HL-60 (cell line): ENCODE results near the gene NLGN3.
A peak's percentile ranks its signal among the peaks of the same experiment; 100 is the strongest.

ENCODE experiments used
- DNase-seq, 2 experiments: peaks; one replicate each; pipeline ENCODE4 v3.0.0-alpha.2; 2010 to 2020; ENCODE audit warnings: low read depth in 1 of 2, low spot score in 1 of 2
- H3K27ac ChIP-seq: fragments of 250-450 bp; sonication (Bioruptor Pico); replicated peaks from 2 replicates; pipeline ENCODE4 v1.5.1; 2020; ENCODE audit warnings: mild to moderate bottlenecking, moderate library complexity
- H3K27me3 ChIP-seq: fragments of 250-450 bp; sonication (Bioruptor Pico); 2 replicates; pipeline ENCODE4 v1.5.1; 2021; ENCODE audit warnings: mild to moderate bottlenecking, moderate library complexity; ENCODE audit not compliant: insufficient read depth, poor library complexity, severe bottlenecking
- H3K4me3 ChIP-seq: replicated peaks from 2 replicates; pipeline ENCODE4 v1.5.1; 2011; ENCODE audit warnings: mild to moderate bottlenecking, control low read depth, low read length; ENCODE audit not compliant: insufficient read depth
- GABPA ChIP-seq: IDR thresholded peaks from 2 replicates; pipeline ENCODE4 v1.6.1; 2012; ENCODE audit warnings: low read depth
- POLR2AphosphoS5 ChIP-seq: IDR thresholded peaks from 2 replicates; pipeline ENCODE4 v1.6.1; 2012; ENCODE audit warnings: low read depth
- SPI1 ChIP-seq: IDR thresholded peaks from 2 replicates; pipeline ENCODE4 v1.6.1; 2012; ENCODE audit warnings: low read depth, mild to moderate bottlenecking, borderline replicate concordance
- TF ChIP-seq, protein P1 (sequence below): IDR thresholded peaks from 2 replicates; pipeline ENCODE4 v1.6.1; 2012; ENCODE audit warnings: low read depth; ENCODE audit not compliant: insufficient replicate concordance
- TF ChIP-seq, protein P2 (sequence below): IDR thresholded peaks from one replicate; pipeline ENCODE4 v1.5.1; 2011; ENCODE audit warnings: low read length, control low read depth, inconsistent platforms; ENCODE audit not compliant: insufficient read depth

The NLGN3 gene

DNA sequence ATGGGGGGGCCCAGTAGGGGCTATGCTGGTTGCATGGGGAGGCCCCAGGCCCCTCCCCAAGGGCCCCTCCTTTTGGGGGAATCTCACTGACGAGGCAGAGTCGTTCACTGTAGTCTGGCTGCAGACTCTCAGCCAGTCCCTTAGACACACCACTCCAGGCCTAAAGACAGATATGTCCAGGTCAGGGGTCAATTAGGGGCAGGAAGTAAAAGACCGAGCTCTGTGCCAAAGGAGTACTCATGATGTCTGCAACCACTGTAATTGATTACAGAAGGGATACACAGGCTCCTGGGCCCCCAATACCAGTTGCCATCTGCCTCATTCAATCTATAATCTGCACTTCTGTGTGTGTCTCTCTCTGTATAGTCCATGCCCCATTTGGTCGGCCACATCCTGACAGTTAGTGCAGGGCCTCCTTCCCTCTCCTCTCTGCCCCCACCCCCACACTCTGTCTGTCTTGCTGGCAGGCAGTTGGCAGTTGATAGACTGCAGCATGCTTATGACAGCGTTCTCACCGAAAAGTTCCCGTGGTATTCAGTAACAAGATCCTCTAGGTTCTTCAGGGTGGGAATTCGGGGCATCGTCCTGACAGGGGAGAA, 36.8 kb upstream of the NLGN3 start:
- no peak for TF ChIP-seq GABPA
- TF ChIP-seq POLR2AphosphoS5, result peak; percentile 71
- TF ChIP-seq, protein P1, sequence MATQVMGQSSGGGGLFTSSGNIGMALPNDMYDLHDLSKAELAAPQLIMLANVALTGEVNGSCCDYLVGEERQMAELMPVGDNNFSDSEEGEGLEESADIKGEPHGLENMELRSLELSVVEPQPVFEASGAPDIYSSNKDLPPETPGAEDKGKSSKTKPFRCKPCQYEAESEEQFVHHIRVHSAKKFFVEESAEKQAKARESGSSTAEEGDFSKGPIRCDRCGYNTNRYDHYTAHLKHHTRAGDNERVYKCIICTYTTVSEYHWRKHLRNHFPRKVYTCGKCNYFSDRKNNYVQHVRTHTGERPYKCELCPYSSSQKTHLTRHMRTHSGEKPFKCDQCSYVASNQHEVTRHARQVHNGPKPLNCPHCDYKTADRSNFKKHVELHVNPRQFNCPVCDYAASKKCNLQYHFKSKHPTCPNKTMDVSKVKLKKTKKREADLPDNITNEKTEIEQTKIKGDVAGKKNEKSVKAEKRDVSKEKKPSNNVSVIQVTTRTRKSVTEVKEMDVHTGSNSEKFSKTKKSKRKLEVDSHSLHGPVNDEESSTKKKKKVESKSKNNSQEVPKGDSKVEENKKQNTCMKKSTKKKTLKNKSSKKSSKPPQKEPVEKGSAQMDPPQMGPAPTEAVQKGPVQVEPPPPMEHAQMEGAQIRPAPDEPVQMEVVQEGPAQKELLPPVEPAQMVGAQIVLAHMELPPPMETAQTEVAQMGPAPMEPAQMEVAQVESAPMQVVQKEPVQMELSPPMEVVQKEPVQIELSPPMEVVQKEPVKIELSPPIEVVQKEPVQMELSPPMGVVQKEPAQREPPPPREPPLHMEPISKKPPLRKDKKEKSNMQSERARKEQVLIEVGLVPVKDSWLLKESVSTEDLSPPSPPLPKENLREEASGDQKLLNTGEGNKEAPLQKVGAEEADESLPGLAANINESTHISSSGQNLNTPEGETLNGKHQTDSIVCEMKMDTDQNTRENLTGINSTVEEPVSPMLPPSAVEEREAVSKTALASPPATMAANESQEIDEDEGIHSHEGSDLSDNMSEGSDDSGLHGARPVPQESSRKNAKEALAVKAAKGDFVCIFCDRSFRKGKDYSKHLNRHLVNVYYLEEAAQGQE, result no peak
- TF ChIP-seq SPI1, result no peak
- TF ChIP-seq, protein P2, sequence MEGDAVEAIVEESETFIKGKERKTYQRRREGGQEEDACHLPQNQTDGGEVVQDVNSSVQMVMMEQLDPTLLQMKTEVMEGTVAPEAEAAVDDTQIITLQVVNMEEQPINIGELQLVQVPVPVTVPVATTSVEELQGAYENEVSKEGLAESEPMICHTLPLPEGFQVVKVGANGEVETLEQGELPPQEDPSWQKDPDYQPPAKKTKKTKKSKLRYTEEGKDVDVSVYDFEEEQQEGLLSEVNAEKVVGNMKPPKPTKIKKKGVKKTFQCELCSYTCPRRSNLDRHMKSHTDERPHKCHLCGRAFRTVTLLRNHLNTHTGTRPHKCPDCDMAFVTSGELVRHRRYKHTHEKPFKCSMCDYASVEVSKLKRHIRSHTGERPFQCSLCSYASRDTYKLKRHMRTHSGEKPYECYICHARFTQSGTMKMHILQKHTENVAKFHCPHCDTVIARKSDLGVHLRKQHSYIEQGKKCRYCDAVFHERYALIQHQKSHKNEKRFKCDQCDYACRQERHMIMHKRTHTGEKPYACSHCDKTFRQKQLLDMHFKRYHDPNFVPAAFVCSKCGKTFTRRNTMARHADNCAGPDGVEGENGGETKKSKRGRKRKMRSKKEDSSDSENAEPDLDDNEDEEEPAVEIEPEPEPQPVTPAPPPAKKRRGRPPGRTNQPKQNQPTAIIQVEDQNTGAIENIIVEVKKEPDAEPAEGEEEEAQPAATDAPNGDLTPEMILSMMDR, result no peak
- DNase-seq, result peak in 1 of 2 experiments; percentile 79
- H3K27me3 ChIP-seq, result no peaks in the 10 kb centered on the region
- peak overlapping the region; percentile 84 for H3K27ac ChIP-seq
- no peak overlapping the region for H3K4me3 ChIP-seq

DNA sequence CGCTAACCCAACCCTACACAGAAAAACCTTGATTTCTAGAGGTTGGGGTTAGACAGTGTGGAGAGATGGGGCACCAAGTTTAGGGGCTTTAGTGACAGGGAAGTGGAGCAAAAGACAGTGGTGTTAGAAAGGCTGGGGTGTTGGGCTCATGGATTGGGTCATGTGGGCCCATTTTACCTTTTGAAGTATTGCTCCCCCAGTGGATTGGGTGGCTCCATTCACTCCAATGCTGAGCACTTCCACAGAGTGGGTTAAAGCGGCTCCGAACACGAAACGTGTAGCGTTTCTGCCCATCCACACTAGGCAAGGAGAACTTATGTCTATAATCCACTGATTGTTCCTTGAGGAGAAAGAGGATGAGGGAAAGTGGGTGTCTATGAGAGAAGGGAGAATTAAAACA, 35.6 kb upstream of the NLGN3 start:
- Histone ChIP-seq H3K27me3 (no peaks in the 10 kb centered on the region), H3K27ac (peak overlapping the region; percentile 84), H3K4me3 (no peak overlapping the region)
- DNase-seq, result no peak
- TF ChIP-seq SPI1, result no peak
- TF ChIP-seq POLR2AphosphoS5, result no peak
- TF ChIP-seq, protein P1, result no peak
- TF ChIP-seq, protein P2, result no peak
- no peak for TF ChIP-seq GABPA

DNA sequence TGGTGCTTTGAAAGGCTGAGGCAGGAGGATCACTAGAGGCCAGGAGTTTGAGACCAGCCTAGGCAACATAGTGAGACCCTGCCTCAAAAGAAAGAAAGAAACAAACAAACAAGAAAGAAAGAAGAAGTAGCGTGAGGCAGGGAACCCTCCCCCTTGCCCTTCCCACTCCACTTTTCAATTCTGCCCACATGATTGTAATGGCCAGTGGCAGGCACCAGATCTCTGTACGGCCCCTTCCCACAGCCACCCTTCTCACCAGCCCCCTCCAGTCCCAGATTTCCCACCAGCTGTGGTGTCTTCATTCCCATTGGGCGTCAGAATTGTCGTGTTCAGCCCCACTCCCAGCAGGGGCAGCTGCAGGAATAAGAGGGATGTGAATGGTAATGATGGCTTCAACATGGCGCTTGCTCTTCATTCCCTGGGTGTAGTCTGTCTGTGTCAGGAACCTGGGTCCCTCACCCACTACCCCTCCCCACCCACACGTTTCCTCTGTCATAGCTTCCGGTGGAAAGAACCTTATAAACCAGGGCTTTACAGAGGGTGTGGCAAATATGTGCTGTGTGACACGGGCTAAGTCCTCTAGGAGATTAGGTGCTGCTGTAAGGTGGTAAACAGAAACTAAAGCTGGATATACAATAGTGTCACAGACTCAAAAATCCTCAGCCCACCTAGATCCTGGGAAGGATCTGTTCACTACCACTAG, 33.3 kb upstream of the NLGN3 start, which contains the start of gene IL2RG:
IL2RG (minus strand) TSS at position 437 of the 703 bp plus-strand sequence; CDS start at position 399, 38 bp downstream.
- Histone ChIP-seq H3K27ac (peak within 1 kb of the TSS; percentile 84), H3K4me3 (no peak within 1 kb of the TSS), H3K27me3 (no peaks in the 10 kb centered on the region)
- peak in 1 of 2 experiments; percentile 74 for DNase-seq
- TF ChIP-seq SPI1 (no peak), GABPA (no peak), POLR2AphosphoS5 (peak; percentile 54)
- TF ChIP-seq, protein P1, result no peak
